Esophagus muscularis mucosa (tissue), 4 donors: ENCODE results near the gene MSRB3. TPM values are rescaled to one million over a fixed set of nuclear protein-coding genes. Genes with fewer than 3 reads are reported as not detected.

Experiments used
- DNase-seq: peaks from one replicate; pipeline ENCODE4 v3.0.0-alpha.2; 2017; ENCODE audit errors: extremely low spot score
- H3K27ac ChIP-seq, 4 donors: fragments of 200-600 bp; sonication (generic); replicated peaks in 1 of 4; 1 replicate in 3 of 4; 2 replicates in 1 of 4; pipeline ENCODE4 v1.5.1; 2016 to 2019; ENCODE audit warnings: mild to moderate bottlenecking in 1 of 4
- H3K27me3 ChIP-seq, 4 donors: fragments of 200-600 bp; sonication (generic); one replicate each; pipeline versions ENCODE4 v1.5.1 to v1.6.0; 2016 to 2019
- H3K36me3 ChIP-seq, 4 donors: fragments of 200-600 bp; sonication (generic); one replicate each; pipeline ENCODE4 v1.5.1; 2016 to 2019
- H3K4me1 ChIP-seq, 4 donors: fragments of 200-600 bp; sonication (generic); one replicate each; pipeline ENCODE4 v1.5.1; 2016 to 2019
- H3K4me3 ChIP-seq, 4 donors: fragments of 200-600 bp; sonication (generic); 1 replicate in 2 of 4; 2 replicates in 2 of 4; pipeline ENCODE4 v1.5.1; 2016 to 2019; ENCODE audit warnings: mild to moderate bottlenecking in 4 of 4, moderate library complexity in 1 of 4
- H3K9me3 ChIP-seq, 4 donors: fragments of 200-600 bp; sonication (generic); 1 replicate in 3 of 4; 2 replicates in 1 of 4; pipeline ENCODE4 v1.5.1; 2016 to 2019
- EP300 ChIP-seq: sonication (generic); formaldehyde crosslinking; IDR thresholded peaks from one replicate; pipeline ENCODE4 v1.6.1; 2017; ENCODE audit warnings: antibody characterized with exemption
- POLR2A ChIP-seq: fragments of 450-650 bp; IDR thresholded peaks from one replicate; pipeline ENCODE4 v1.6.1; 2017; ENCODE audit warnings: antibody characterized with exemption, moderate library complexity, mild to moderate bottlenecking, low read depth
- POLR2AphosphoS5 ChIP-seq, 2 donors: sonication (generic); formaldehyde crosslinking; IDR thresholded peaks; one replicate each; pipeline ENCODE4 v1.6.1; 2017; ENCODE audit warnings: antibody characterized with exemption in 2 of 2
- WGBS: methylation state at CpG from one replicate; pipeline ENCODE4 v1.1.5; 2018; 5-methylcytosine and 5-hydroxymethylcytosine counted together
- intact Hi-C: fragments of 100-400 bp; cut with DNase I; formaldehyde crosslinking; loops from one replicate; pipeline ENCODE4 v1.15.1; 2023
- total RNA-seq, 4 donors: library from RNA; depleted of rRNA; stranded (reverse); fragments of >200 nt; gene quantifications; one replicate each; pipeline versions ENCODE4 v1.1.0 to v1.2.1, GENCODE V29; 2016
- TF ChIP-seq, protein P1 (sequence below), 3 experiments: fragments of 200-600 bp in 2 of 3; fragments of 450-650 bp in 1 of 3; sonication (generic) in 2 of 3; IDR thresholded peaks; one replicate each; pipeline ENCODE4 v1.5.1; 2017 to 2019; ENCODE audit warnings: antibody characterized with exemption in 3 of 3, mild to moderate bottlenecking in 2 of 3, moderate library complexity in 1 of 3

Gene MSRB3
- total RNA-seq, 4 donors from 2014 or later: 213 to 325 (median 288) TPM

DNA sequence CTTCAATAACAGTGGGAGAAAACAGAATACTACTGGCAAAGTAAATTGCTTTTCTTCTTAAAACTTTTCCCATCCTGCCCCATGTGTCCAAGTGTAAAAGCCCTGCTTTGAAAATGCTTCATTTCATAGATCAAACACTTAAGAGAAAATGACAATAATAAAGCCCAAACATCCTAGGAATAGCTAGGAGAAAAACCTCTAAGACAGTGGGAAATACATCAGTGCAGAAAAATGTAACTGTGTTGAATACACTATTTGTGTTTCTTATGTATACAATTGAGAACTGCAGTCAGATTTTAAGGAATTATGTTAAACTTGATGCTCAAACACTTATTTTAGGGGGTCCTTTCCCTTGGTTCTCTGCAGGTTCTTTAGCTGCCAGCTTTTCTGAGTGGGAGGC, 181.1 kb downstream of the MSRB3 start:
- DNase-seq: no peak
- Histone ChIP-seq H3K27me3 (no peaks in the 10 kb centered on the region), H3K4me3 (no peak overlapping the region), H3K36me3 (peaks cover 12 to 71% (median 47%) of the 10 kb centered on the region in 4 donors), H3K9me3 (no peaks in the 10 kb centered on the region), H3K4me1 (peaks cover 0 to 3% (median 2%) of the 10 kb centered on the region in 4 donors), H3K27ac (no peak overlapping the region)
- TF ChIP-seq, protein P1, sequence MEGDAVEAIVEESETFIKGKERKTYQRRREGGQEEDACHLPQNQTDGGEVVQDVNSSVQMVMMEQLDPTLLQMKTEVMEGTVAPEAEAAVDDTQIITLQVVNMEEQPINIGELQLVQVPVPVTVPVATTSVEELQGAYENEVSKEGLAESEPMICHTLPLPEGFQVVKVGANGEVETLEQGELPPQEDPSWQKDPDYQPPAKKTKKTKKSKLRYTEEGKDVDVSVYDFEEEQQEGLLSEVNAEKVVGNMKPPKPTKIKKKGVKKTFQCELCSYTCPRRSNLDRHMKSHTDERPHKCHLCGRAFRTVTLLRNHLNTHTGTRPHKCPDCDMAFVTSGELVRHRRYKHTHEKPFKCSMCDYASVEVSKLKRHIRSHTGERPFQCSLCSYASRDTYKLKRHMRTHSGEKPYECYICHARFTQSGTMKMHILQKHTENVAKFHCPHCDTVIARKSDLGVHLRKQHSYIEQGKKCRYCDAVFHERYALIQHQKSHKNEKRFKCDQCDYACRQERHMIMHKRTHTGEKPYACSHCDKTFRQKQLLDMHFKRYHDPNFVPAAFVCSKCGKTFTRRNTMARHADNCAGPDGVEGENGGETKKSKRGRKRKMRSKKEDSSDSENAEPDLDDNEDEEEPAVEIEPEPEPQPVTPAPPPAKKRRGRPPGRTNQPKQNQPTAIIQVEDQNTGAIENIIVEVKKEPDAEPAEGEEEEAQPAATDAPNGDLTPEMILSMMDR (IDR thresholded peaks at IDR 0.05): no peak
- TF ChIP-seq EP300: no peak
- TF ChIP-seq POLR2A: no peak
- no peak for TF ChIP-seq POLR2AphosphoS5 (IDR thresholded peaks at IDR 0.05)
- intact Hi-C loops: no loop called here

DNA sequence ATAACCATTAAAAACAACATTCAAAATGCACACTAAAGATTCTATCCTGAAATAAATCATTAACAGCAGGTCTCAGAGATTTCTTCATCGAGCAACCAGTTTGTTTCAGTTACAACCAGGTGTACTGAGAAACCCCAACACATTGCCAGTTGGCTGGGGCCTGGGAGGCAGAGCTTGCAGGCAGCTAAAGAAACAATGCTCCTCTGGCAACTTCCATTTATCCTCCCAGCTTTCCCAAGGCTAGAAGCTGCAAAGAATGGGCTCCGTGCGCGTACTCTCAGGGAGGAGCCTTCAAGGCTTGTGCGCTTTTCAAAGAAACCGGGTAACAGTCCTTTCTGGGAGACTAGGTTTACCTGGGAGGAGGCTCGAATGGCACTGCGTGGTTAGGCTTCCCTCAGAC, 181.6 kb downstream of the MSRB3 start:
- TF ChIP-seq EP300 (no peak), POLR2A (no peak), POLR2AphosphoS5 (IDR thresholded peaks at IDR 0.05) (no peak)
- TF ChIP-seq, protein P1 (IDR thresholded peaks at IDR 0.05): no peak
- Histone ChIP-seq H3K4me1 (peaks cover 0 to 7% (median 6%) of the 10 kb centered on the region in 4 donors), H3K4me3 (no peak overlapping the region), H3K9me3 (no peaks in the 10 kb centered on the region), H3K36me3 (peaks cover 12 to 71% (median 45%) of the 10 kb centered on the region in 4 donors), H3K27me3 (no peaks in the 10 kb centered on the region), H3K27ac (no peak overlapping the region)
- intact Hi-C loops: no loop called here
- WGBS: 78% methylated on average over 7 of the region's 8 CpGs
- DNase-seq: no peak

DNA sequence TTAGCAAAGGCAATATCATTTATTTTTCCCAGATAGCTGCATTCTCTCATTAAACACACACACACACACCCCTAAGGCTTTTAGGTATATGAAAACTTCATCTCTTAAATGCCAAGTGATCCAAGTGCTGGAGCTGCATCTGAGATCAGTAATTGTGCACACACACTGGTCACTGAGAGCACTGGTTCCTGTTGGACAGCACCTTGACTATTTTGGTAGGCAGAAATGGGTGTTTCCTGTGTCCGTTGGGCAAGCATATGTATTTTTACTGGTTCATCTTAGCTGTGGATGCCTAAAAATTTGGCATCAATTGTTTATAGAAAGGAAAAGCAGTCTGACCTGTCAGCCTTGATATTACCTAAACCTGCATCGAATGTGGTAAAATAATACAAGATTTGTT, 182.5 kb downstream of the MSRB3 start:
- Histone ChIP-seq H3K4me1 (peaks cover 0 to 11% (median 8%) of the 10 kb centered on the region in 4 donors), H3K9me3 (no peaks in the 10 kb centered on the region), H3K4me3 (no peak overlapping the region), H3K36me3 (peaks cover 12 to 68% (median 45%) of the 10 kb centered on the region in 4 donors), H3K27ac (no peak overlapping the region), H3K27me3 (no peaks in the 10 kb centered on the region)
- no peak for TF ChIP-seq POLR2AphosphoS5 (IDR thresholded peaks at IDR 0.05)
- TF ChIP-seq EP300: no peak
- TF ChIP-seq, protein P1 (IDR thresholded peaks at IDR 0.05): no peak
- TF ChIP-seq POLR2A: no peak
- intact Hi-C loops: no loop called here
- no peak for DNase-seq
- whole genome bisulfite sequencing: 87% methylated on average over 2 of the region's 2 CpGs

DNA sequence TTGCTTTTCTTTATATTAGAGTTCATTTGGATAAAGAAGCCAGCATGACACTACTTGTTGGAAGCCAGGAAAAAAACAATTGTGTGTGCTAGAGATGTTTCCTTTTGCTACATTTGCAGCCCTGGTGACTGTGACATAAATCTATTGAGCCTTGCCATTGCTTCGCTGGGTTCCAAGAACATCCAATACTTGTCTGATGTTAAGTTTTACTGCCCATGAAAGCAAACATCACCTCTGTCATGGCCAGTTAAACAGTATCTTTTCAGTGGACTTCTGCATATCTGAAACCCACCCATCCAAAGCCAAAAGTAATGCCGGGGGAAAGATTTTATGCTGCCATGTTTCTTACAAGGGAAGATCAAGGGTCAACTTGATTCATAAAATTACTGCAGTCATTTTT, 184.0 kb downstream of the MSRB3 start:
- H3K36me3 ChIP-seq: peaks cover 12 to 62% (median 41%) of the 10 kb centered on the region in 4 donors
- WGBS: 100% methylated on average over 2 of the region's 2 CpGs

DNA sequence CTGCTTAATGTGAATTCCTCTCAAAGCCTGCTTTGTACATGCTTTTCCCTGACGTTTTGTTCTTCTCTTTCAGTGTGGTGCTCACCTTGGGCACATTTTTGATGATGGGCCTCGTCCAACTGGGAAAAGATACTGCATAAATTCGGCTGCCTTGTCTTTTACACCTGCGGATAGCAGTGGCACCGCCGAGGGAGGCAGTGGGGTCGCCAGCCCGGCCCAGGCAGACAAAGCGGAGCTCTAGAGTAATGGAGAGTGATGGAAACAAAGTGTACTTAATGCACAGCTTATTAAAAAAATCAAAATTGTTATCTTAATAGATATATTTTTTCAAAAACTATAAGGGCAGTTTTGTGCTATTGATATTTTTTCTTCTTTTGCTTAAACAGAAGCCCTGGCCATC, 184.6 kb downstream of the MSRB3 start:
- DNase-seq: no peak
- H3K36me3 ChIP-seq: peaks cover 12 to 57% (median 40%) of the 10 kb centered on the region in 4 donors
- H3K27ac ChIP-seq: no peak overlapping the region
- 89% methylated on average over 9 of the region's 9 CpGs for WGBS
- no peaks in the 10 kb centered on the region for H3K9me3 ChIP-seq
- no peak overlapping the region for H3K4me3 ChIP-seq
- H3K4me1 ChIP-seq: peaks cover 0 to 11% (median 8%) of the 10 kb centered on the region in 4 donors
- intact Hi-C loops: no loop called here
- H3K27me3 ChIP-seq: no peaks in the 10 kb centered on the region
- TF ChIP-seq, protein P1 (IDR thresholded peaks at IDR 0.05): no peak
- TF ChIP-seq POLR2AphosphoS5 (IDR thresholded peaks at IDR 0.05) (no peak), POLR2A (no peak)

More for the DNA sequence above, 184.0 kb downstream of the MSRB3 start:
- no peak overlapping the region for H3K4me3 ChIP-seq
- TF ChIP-seq EP300 (no peak), POLR2AphosphoS5 (IDR thresholded peaks at IDR 0.05) (no peak), POLR2A (no peak)
- no peaks in the 10 kb centered on the region for H3K27me3 ChIP-seq
- H3K4me1 ChIP-seq: peaks cover 0 to 11% (median 8%) of the 10 kb centered on the region in 4 donors
- H3K9me3 ChIP-seq: no peaks in the 10 kb centered on the region
- intact Hi-C loops: no loop called here
- DNase-seq: no peak
- no peak overlapping the region for H3K27ac ChIP-seq
